H1 (cell line): ENCODE results near the gene MAFF. TPM values are rescaled to one million over a fixed set of nuclear protein-coding genes. Genes with fewer than 3 reads are reported as not detected.

Experiments
- CHD1 ChIP-seq: IDR thresholded peaks from 2 replicates; pipeline ENCODE4 v1.6.1; 2012; ENCODE audit warnings: low read depth, low read length, improper control_type of control experiment
- CHD2 ChIP-seq: IDR thresholded peaks from 2 replicates; pipeline ENCODE4 v1.6.1; 2012; ENCODE audit warnings: low read length, improper control_type of control experiment
- HDAC6 ChIP-seq: IDR thresholded peaks from one replicate; pipeline ENCODE4 v1.7.1; 2012; ENCODE audit warnings: low read depth, mild to moderate bottlenecking, inconsistent platforms, low read length, moderate library complexity
- polyA plus RNA-seq, 7 experiments: library from polyadenylated mRNA; depleted of rRNA in 3 of 7; stranded (reverse) in 5 of 7; unstranded in 2 of 7; fragments of >200 nt in 5 of 7; fragments of 200-250 nt in 2 of 7; gene quantifications; 1 replicate in 5 of 7; 2 replicates in 1 of 7; 4 replicates in 1 of 7; pipeline versions ENCODE4 v1.2.1 to v1.2.3, GENCODE V29; 2011 to 2013; ENCODE audit warnings: missing spikeins in 2 of 7, mixed read lengths in 2 of 7
- total RNA-seq: library from RNA; stranded (reverse); fragmentation: NEBNext Ultra II Directional; extraction: Animal tissue kit (Norgen Biotek cat#: 25700); gene quantifications from 2 replicates; pipeline ENCODE4 v1.2.1, GENCODE V29; 2021

MAFF gene
- total and polyA plus RNA-seq, 2 of the 8 experiments (the other 6 are each of a cell fraction or from before 2014, with no cell fraction given), result 1.5 to 6.3 TPM

DNA sequence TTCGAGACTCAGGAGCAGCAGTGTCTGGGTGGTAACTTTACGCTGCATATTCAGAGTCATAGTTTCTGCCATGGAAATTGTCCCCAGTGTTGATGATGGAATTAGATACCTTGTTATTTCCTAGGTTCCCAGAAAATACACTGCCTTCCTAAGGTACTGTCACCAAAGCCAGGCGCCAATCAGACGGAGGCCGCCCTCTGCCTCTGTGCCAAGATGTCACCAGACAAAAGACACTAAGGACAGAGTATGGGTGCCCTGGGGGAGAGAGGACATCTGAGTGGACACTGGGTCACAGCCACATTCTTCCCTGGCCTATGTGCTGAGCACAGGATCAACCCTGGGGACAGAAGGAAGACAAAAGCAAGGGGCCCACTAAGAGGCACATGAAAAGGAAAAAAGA lies 31.3 kb upstream of the MAFF start (continued):
- TF ChIP-seq CHD2, result no peak
- TF ChIP-seq CHD1, result no peak
- TF ChIP-seq HDAC6, result no peak
